H9 (cell line): ENCODE data around the gene ARHGEF7. TPM values are rescaled to one million over a fixed set of nuclear protein-coding genes. Genes with fewer than 3 reads are reported as not detected.

Source experiments
- DNase-seq: peaks from one replicate; pipeline ENCODE4 v3.0.0-alpha.2; 2017
- H2AFZ ChIP-seq: one replicate; pipeline ENCODE4 v1.6.1; 2013; ENCODE audit warnings: mild to moderate bottlenecking, low read length, control low read depth, moderate library complexity
- H2AK5ac ChIP-seq: 2 replicates; pipeline ENCODE4 v1.6.1; 2013; ENCODE audit warnings: low read length, control low read depth, mixed read lengths; ENCODE audit not compliant: insufficient read length
- H2BK120ac ChIP-seq: one replicate; pipeline ENCODE4 v1.6.1; 2013; ENCODE audit warnings: low read depth, mild to moderate bottlenecking, low read length, control low read depth, inconsistent platforms; ENCODE audit not compliant: poor library complexity, severe bottlenecking
- H2BK12ac ChIP-seq: 2 replicates; pipeline ENCODE4 v1.6.1; 2013; ENCODE audit warnings: low read length, control low read depth, mixed read lengths, low read depth; ENCODE audit not compliant: insufficient read length
- H2BK15ac ChIP-seq: 2 replicates; pipeline ENCODE4 v1.6.1; 2013; ENCODE audit warnings: low read depth, low read length, control low read depth
- H2BK20ac ChIP-seq: one replicate; pipeline ENCODE4 v1.6.1; 2013; ENCODE audit warnings: low read depth, mild to moderate bottlenecking, low read length, control low read depth, inconsistent platforms; ENCODE audit not compliant: poor library complexity, severe bottlenecking
- H2BK5ac ChIP-seq: 2 replicates; pipeline ENCODE4 v1.6.1; 2013; ENCODE audit warnings: low read length, control low read depth, mixed read lengths; ENCODE audit not compliant: insufficient read length
- H3K14ac ChIP-seq: 2 replicates; pipeline ENCODE4 v1.6.1; 2013; ENCODE audit warnings: low read length, control low read depth; ENCODE audit not compliant: insufficient read depth
- H3K18ac ChIP-seq: 2 replicates; pipeline ENCODE4 v1.6.1; 2013; ENCODE audit warnings: low read depth, mild to moderate bottlenecking, mixed read lengths, low read length, control low read depth; ENCODE audit not compliant: insufficient read length
- H3K23ac ChIP-seq: 2 replicates; pipeline ENCODE4 v1.6.1; 2013; ENCODE audit warnings: low read length, control low read depth, mixed read lengths, low read depth; ENCODE audit not compliant: insufficient read length
- H3K23me2 ChIP-seq: 2 replicates; pipeline ENCODE4 v1.6.1; 2013; ENCODE audit warnings: low read depth, mild to moderate bottlenecking, mixed read lengths, low read length, control low read depth; ENCODE audit not compliant: insufficient read length, poor library complexity, severe bottlenecking
- H3K27ac ChIP-seq: 2 replicates; pipeline ENCODE4 v1.5.1; 2013; ENCODE audit warnings: low read length, control low read depth, mixed read lengths, low read depth; ENCODE audit not compliant: insufficient read length
- H3K27me3 ChIP-seq: 2 replicates; pipeline ENCODE4 v1.6.1; 2013; ENCODE audit warnings: low read length, control low read depth, inconsistent platforms; ENCODE audit not compliant: insufficient read depth
- H3K4ac ChIP-seq: 2 replicates; pipeline ENCODE4 v1.6.1; 2013; ENCODE audit warnings: low read depth, mild to moderate bottlenecking, control low read depth, inconsistent platforms, low read length, moderate library complexity
- H3K4me1 ChIP-seq: 2 replicates; pipeline ENCODE4 v1.6.1; 2013; ENCODE audit warnings: low read length, control low read depth, inconsistent platforms; ENCODE audit not compliant: insufficient read depth
- H3K4me2 ChIP-seq: 2 replicates; pipeline ENCODE4 v1.6.1; 2013; ENCODE audit warnings: low read length, control low read depth, mixed read lengths; ENCODE audit not compliant: insufficient read length, insufficient read depth
- H3K56ac ChIP-seq: 2 replicates; pipeline ENCODE4 v1.6.1; 2013; ENCODE audit warnings: low read depth, mild to moderate bottlenecking, mixed read lengths, low read length, control low read depth; ENCODE audit not compliant: insufficient read length
- H3K79me1 ChIP-seq: 2 replicates; pipeline ENCODE4 v1.6.1; 2013; ENCODE audit warnings: low read depth, mild to moderate bottlenecking, moderate library complexity, low read length, control low read depth, inconsistent platforms; ENCODE audit not compliant: insufficient read depth, poor library complexity, severe bottlenecking
- H3K79me2 ChIP-seq: 2 replicates; pipeline ENCODE4 v1.6.1; 2013; ENCODE audit warnings: low read length, control low read depth, inconsistent platforms; ENCODE audit not compliant: insufficient read depth
- H3K9ac ChIP-seq: 2 replicates; pipeline ENCODE4 v1.6.1; 2013; ENCODE audit warnings: low read length, control low read depth, mixed read lengths; ENCODE audit not compliant: insufficient read length; ENCODE audit errors: extremely low read depth
- H3K9me3 ChIP-seq: one replicate; pipeline ENCODE4 v1.6.1; 2013; ENCODE audit warnings: low read depth, low read length, inconsistent platforms; ENCODE audit not compliant: control insufficient read depth
- H3T11ph ChIP-seq: one replicate; pipeline ENCODE4 v1.6.1; 2013; ENCODE audit warnings: mild to moderate bottlenecking, low read length, control low read depth, inconsistent platforms
- H4K20me1 ChIP-seq: one replicate; pipeline ENCODE4 v1.6.1; 2013; ENCODE audit not compliant: control insufficient read depth, insufficient read length, insufficient read depth
- H4K5ac ChIP-seq: 2 replicates; pipeline ENCODE4 v1.6.1; 2013; ENCODE audit warnings: low read depth, mild to moderate bottlenecking, mixed read lengths, low read length, control low read depth; ENCODE audit not compliant: insufficient read length
- H4K8ac ChIP-seq: replicated peaks from 2 replicates; pipeline ENCODE4 v1.6.1; 2013; ENCODE audit warnings: low read length, control low read depth, mixed read lengths, low read depth; ENCODE audit not compliant: insufficient read length
- H4K91ac ChIP-seq: 2 replicates; pipeline ENCODE4 v1.6.1; 2013; ENCODE audit warnings: low read depth, mild to moderate bottlenecking, moderate library complexity, mixed read lengths, low read length, control low read depth; ENCODE audit not compliant: insufficient read length
- H3K27ac Mint-ChIP-seq, 3 experiments: 2 replicates in 2 of 3; 3 replicates in 1 of 3; pipeline ENCODE4 v1.8.0; 2020 to 2021; ENCODE audit warnings: mixed read lengths in 3 of 3, mild to moderate bottlenecking in 1 of 3, moderate library complexity in 1 of 3
- H3K27me3 Mint-ChIP-seq: 2 replicates; pipeline ENCODE4 v1.8.0; 2021; ENCODE audit warnings: low read depth, mild to moderate bottlenecking, moderate library complexity, mixed read lengths
- H3K36me3 Mint-ChIP-seq, 3 experiments: 2 replicates in 2 of 3; 3 replicates in 1 of 3; pipeline ENCODE4 v1.8.0; 2020 to 2021; ENCODE audit warnings: low read depth in 3 of 3, mixed read lengths in 3 of 3; ENCODE audit not compliant: insufficient read depth in 1 of 3
- H3K4me1 Mint-ChIP-seq, 2 experiments: 2 replicates each; pipeline ENCODE4 v1.8.0; 2020; ENCODE audit warnings: mixed read lengths in 2 of 2
- H3K4me3 Mint-ChIP-seq, 2 experiments: 2 replicates in 1 of 2; 3 replicates in 1 of 2; pipeline ENCODE4 v1.8.0; 2020 to 2021; ENCODE audit warnings: mild to moderate bottlenecking in 2 of 2, mixed read lengths in 2 of 2, moderate library complexity in 1 of 2
- H3K9me3 Mint-ChIP-seq, 2 experiments: 2 replicates in 1 of 2; 3 replicates in 1 of 2; pipeline ENCODE4 v1.8.0; 2020; ENCODE audit warnings: mild to moderate bottlenecking in 2 of 2, mixed read lengths in 2 of 2, moderate library complexity in 1 of 2
- WGBS: extraction: QIAGEN DNeasy Blood & Tissue Kit; methylation state at CpG from one replicate; pipeline ENCODE4 v1.1.7; 2013; ENCODE audit warnings: missing lambda C conversion rate, low lambda C conversion rate, mixed read lengths; ENCODE audit not compliant: insufficient read length; ENCODE audit errors: extremely low coverage; 5-methylcytosine and 5-hydroxymethylcytosine counted together
- total RNA-seq: library from RNA; stranded (reverse); gene quantifications from 2 replicates; pipeline ENCODE4 v1.2.1, GENCODE V29; 2021
- TF ChIP-seq, protein P1 (sequence below): fragments of 200-600 bp; sonication (generic); conservative IDR thresholded peaks from 3 replicates; pipeline ENCODE4 v1.8.0; 2021; ENCODE audit warnings: antibody characterized with exemption, mild to moderate bottlenecking

The ARHGEF7 gene
- total RNA-seq, 1 experiment from 2014 or later, result 51.9 TPM

DNA sequence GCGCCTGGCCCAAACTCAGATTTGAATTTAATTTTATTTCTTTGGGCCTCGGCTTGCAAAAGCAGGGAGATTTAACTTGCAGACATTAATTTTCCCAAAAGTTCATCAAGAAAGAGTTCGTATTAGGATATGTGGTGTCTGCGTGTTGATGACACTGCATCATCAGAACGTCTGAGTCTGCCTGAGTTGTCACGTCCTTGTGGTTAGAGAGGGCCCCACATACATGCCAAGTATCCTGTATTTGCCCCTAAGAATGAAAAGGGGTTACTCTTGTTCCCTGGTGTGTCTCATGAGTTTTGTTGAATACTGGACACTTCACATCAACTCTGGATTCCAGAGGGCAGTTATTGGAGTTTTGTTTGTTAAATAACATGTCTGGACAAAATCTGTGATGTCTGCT is 199.7 kb downstream of the ARHGEF7 start:
- no peaks in the 10 kb centered on the region for H3K27me3 ChIP-seq
- WGBS, result no CpG with 5 or more reads among the region's 6 CpGs
- H3K23me2 ChIP-seq, result no peaks in the 10 kb centered on the region
- H3K4me3 Mint-ChIP-seq, result no peak overlapping the region
- peaks cover 31 to 36% (median 33%) of the 10 kb centered on the region in 3 experiments for H3K36me3 Mint-ChIP-seq
- H2BK120ac ChIP-seq, result no peak overlapping the region
- H4K5ac ChIP-seq, result no peak overlapping the region
- no peak overlapping the region for H3K14ac ChIP-seq
- no peak overlapping the region for H3K23ac ChIP-seq
- no peak for DNase-seq
- H2BK15ac ChIP-seq, result no peak overlapping the region
- no peaks in the 10 kb centered on the region for H3K27me3 Mint-ChIP-seq
- no peaks in the 10 kb centered on the region for H3K9me3 ChIP-seq
- no peaks in the 10 kb centered on the region for H3K79me1 ChIP-seq
- H3K4me1 ChIP-seq, result no peaks in the 10 kb centered on the region
- no peak overlapping the region for H3K56ac ChIP-seq
- no peak overlapping the region for H3K27ac ChIP-seq
- no peak overlapping the region for H2AFZ ChIP-seq
- H3K79me2 ChIP-seq, result 0 out of 2 replicates have a peak, but pooled peaks cover 2% of the 10 kb centered on the region
- H3K4me1 Mint-ChIP-seq, result peaks cover 7 to 10% of the 10 kb centered on the region in 2 experiments
- no peak overlapping the region for H2BK12ac ChIP-seq
- H2AK5ac ChIP-seq, result no peak overlapping the region
- no peak overlapping the region for H2BK20ac ChIP-seq
- H3T11ph ChIP-seq, result no peak overlapping the region
- H4K91ac ChIP-seq, result no peak overlapping the region
- H2BK5ac ChIP-seq, result no peak overlapping the region
- no peak overlapping the region for H4K8ac ChIP-seq
- H3K4ac ChIP-seq, result no peak overlapping the region
- H3K9ac ChIP-seq, result no peak overlapping the region
- H3K9me3 Mint-ChIP-seq, result peaks cover 29 to 34% of the 10 kb centered on the region in 2 experiments
- H3K18ac ChIP-seq, result no peak overlapping the region
- no peak overlapping the region for H3K27ac Mint-ChIP-seq
- H3K4me2 ChIP-seq, result no peak overlapping the region
- H4K20me1 ChIP-seq, result no peaks in the 10 kb centered on the region
- TF ChIP-seq, protein P1, sequence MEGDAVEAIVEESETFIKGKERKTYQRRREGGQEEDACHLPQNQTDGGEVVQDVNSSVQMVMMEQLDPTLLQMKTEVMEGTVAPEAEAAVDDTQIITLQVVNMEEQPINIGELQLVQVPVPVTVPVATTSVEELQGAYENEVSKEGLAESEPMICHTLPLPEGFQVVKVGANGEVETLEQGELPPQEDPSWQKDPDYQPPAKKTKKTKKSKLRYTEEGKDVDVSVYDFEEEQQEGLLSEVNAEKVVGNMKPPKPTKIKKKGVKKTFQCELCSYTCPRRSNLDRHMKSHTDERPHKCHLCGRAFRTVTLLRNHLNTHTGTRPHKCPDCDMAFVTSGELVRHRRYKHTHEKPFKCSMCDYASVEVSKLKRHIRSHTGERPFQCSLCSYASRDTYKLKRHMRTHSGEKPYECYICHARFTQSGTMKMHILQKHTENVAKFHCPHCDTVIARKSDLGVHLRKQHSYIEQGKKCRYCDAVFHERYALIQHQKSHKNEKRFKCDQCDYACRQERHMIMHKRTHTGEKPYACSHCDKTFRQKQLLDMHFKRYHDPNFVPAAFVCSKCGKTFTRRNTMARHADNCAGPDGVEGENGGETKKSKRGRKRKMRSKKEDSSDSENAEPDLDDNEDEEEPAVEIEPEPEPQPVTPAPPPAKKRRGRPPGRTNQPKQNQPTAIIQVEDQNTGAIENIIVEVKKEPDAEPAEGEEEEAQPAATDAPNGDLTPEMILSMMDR, result no peak
